GM23338 (cell line): ENCODE data around the gene FNDC3B. TPM values are rescaled to one million over a fixed set of nuclear protein-coding genes. Genes with fewer than 3 reads are reported as not detected.

ENCODE experiments used
- ATAC-seq: fragments of 200-7000 bp; cut with Tn5 transposase; 3 replicates; pipeline ENCODE4 v1.9.1; 2020
- DNase-seq: peaks from one replicate; pipeline ENCODE4 v3.0.0-alpha.2; 2015; ENCODE audit warnings: low spot score
- H2AFZ ChIP-seq: fragments of 200-600 bp; sonication (generic); 2 replicates; pipeline ENCODE4 v1.8.0; 2016; ENCODE audit warnings: antibody characterized with exemption, mild to moderate bottlenecking, moderate library complexity
- H3F3A ChIP-seq: fragments of 200-600 bp; sonication (generic); replicated peaks from 2 replicates; pipeline ENCODE4 v1.8.0; 2017; ENCODE audit warnings: antibody characterized with exemption, mixed run types, low read depth
- H3K27ac ChIP-seq: fragments of 200-600 bp; sonication (generic); 2 replicates; pipeline ENCODE4 v1.6.1; 2016; ENCODE audit warnings: low read depth
- H3K27me3 ChIP-seq: fragments of 200-600 bp; sonication (generic); 2 replicates; pipeline ENCODE4 v1.8.0; 2016; ENCODE audit warnings: mild to moderate bottlenecking, mixed run types, moderate library complexity; ENCODE audit not compliant: insufficient read depth
- H3K36me3 ChIP-seq: fragments of 200-600 bp; sonication (generic); 2 replicates; pipeline ENCODE4 v1.8.0; 2016; ENCODE audit warnings: mild to moderate bottlenecking; ENCODE audit not compliant: insufficient read depth
- H3K4me1 ChIP-seq: fragments of 200-600 bp; sonication (generic); 2 replicates; pipeline ENCODE4 v1.8.0; 2016; ENCODE audit warnings: mild to moderate bottlenecking, moderate library complexity; ENCODE audit not compliant: insufficient read depth
- H3K4me2 ChIP-seq: fragments of 200-600 bp; sonication (generic); 2 replicates; pipeline ENCODE4 v1.7.1; 2017; ENCODE audit warnings: mixed run types
- H3K4me3 ChIP-seq: fragments of 200-600 bp; sonication (generic); 2 replicates; pipeline ENCODE4 v1.6.1; 2016; ENCODE audit warnings: mixed run types
- H3K79me2 ChIP-seq: fragments of 200-600 bp; sonication (generic); replicated peaks from 2 replicates; pipeline ENCODE4 v1.8.0; 2017; ENCODE audit warnings: mild to moderate bottlenecking; ENCODE audit not compliant: insufficient read depth
- H3K9me2 ChIP-seq: fragments of 200-600 bp; sonication (generic); 2 replicates; pipeline ENCODE4 v1.8.0; 2017; ENCODE audit not compliant: insufficient read depth
- H4K20me1 ChIP-seq: fragments of 200-600 bp; sonication (generic); replicated peaks from 2 replicates; pipeline ENCODE4 v1.8.0; 2017; ENCODE audit warnings: mild to moderate bottlenecking; ENCODE audit not compliant: insufficient read depth
- H3K27ac Mint-ChIP-seq: 2 replicates; pipeline ENCODE4 v1.8.0; 2020; ENCODE audit warnings: inconsistent platforms, mild to moderate bottlenecking, moderate library complexity, mixed read lengths
- H3K27me3 Mint-ChIP-seq: 3 replicates; pipeline ENCODE4 v1.8.0; 2022; ENCODE audit warnings: low read depth, mild to moderate bottlenecking, moderate library complexity, mixed read lengths, inconsistent platforms; ENCODE audit not compliant: insufficient read depth, poor library complexity
- H3K36me3 Mint-ChIP-seq: 3 replicates; pipeline ENCODE4 v1.8.0; 2021; ENCODE audit warnings: low read depth, mild to moderate bottlenecking, inconsistent platforms, moderate library complexity, mixed read lengths
- H3K4me1 Mint-ChIP-seq: 3 replicates; pipeline ENCODE4 v1.8.0; 2020; ENCODE audit warnings: mild to moderate bottlenecking, inconsistent platforms, mixed read lengths
- H3K4me3 Mint-ChIP-seq: 3 replicates; pipeline ENCODE4 v1.8.0; 2021; ENCODE audit warnings: moderate library complexity, mild to moderate bottlenecking, inconsistent platforms, mixed read lengths
- H3K9me3 Mint-ChIP-seq: 3 replicates; pipeline ENCODE4 v1.8.0; 2020; ENCODE audit warnings: moderate library complexity, mild to moderate bottlenecking, inconsistent platforms, mixed read lengths
- CREB1 ChIP-seq: fragments of 250-450 bp; sonication (Bioruptor Pico); IDR thresholded peaks from 2 replicates; pipeline ENCODE4 v1.5.0; 2020; ENCODE audit warnings: low read depth, mild to moderate bottlenecking, moderate library complexity
- CTCF ChIP-seq, 2 experiments: fragments of 200-600 bp in 1 of 2; sonication (generic) in 1 of 2; conservative IDR thresholded peaks; 2 replicates each; pipeline versions ENCODE4 v1.5.1 to v1.6.1; 2016 to 2017; ENCODE audit warnings: antibody characterized with exemption in 2 of 2, low read depth in 2 of 2, mild to moderate bottlenecking in 2 of 2, moderate library complexity in 1 of 2
- EZH2 ChIP-seq: fragments of 200-600 bp; sonication (generic); IDR thresholded peaks from one replicate; pipeline ENCODE4 v1.8.0; 2017; ENCODE audit warnings: antibody characterized with exemption, mild to moderate bottlenecking, low read depth; ENCODE audit not compliant: unreplicated experiment
- EZH2phosphoT487 ChIP-seq: fragments of 200-600 bp; sonication (generic); IDR thresholded peaks from one replicate; pipeline ENCODE4 v1.8.1; 2018; ENCODE audit warnings: antibody characterized with exemption; ENCODE audit not compliant: unreplicated experiment
- JUNB ChIP-seq: IDR thresholded peaks from one replicate; pipeline ENCODE4 v1.6.1; 2016; ENCODE audit warnings: antibody characterized with exemption; ENCODE audit not compliant: unreplicated experiment
- NANOG ChIP-seq: IDR thresholded peaks from 2 replicates; pipeline ENCODE4 v1.6.1; 2016; ENCODE audit warnings: antibody characterized with exemption, borderline replicate concordance
- POLR2AphosphoS5 ChIP-seq: IDR thresholded peaks from 2 replicates; pipeline ENCODE4 v1.6.1; 2016; ENCODE audit warnings: antibody characterized with exemption, low read depth
- REST ChIP-seq: IDR thresholded peaks from one replicate; pipeline ENCODE4 v1.6.1; 2018; ENCODE audit warnings: antibody characterized with exemption; ENCODE audit not compliant: unreplicated experiment
- STAT1 ChIP-seq: IDR thresholded peaks from one replicate; pipeline ENCODE4 v1.6.1; 2016; ENCODE audit warnings: antibody characterized with exemption; ENCODE audit not compliant: unreplicated experiment
- ZNF114 ChIP-seq: fragments of 250-450 bp; sonication (Bioruptor Pico); IDR thresholded peaks from 2 replicates; pipeline ENCODE4 v1.5.0; 2020; ENCODE audit warnings: mild to moderate bottlenecking, moderate library complexity
- ZNF331 ChIP-seq: fragments of 250-450 bp; sonication (Bioruptor Pico); IDR thresholded peaks from 2 replicates; pipeline ENCODE4 v1.5.0; 2020; ENCODE audit warnings: low read depth, mild to moderate bottlenecking, moderate library complexity
- polyA plus RNA-seq: library from polyadenylated mRNA; unstranded; fragments of >200 nt; fragmentation: Nextera tagmentation; extraction: Ambion mirVana; gene quantifications from 2 replicates; pipeline ENCODE4 v1.2.1, GENCODE V29; 2016
- total RNA-seq: library from RNA; depleted of rRNA; stranded (reverse); fragments of >200 nt; shearing (Covaris generic); gene quantifications from 2 replicates; pipeline ENCODE4 v1.2.3, GENCODE V29; 2014
- TF ChIP-seq, protein P1 (sequence below): fragments of 250-450 bp; sonication (Bioruptor Pico); IDR thresholded peaks from 2 replicates; pipeline ENCODE4 v1.5.0; 2020; ENCODE audit warnings: mild to moderate bottlenecking, moderate library complexity
- TF ChIP-seq, protein P2 (sequence below): IDR thresholded peaks from 2 replicates; pipeline ENCODE4 v1.6.1; 2016; ENCODE audit warnings: antibody characterized with exemption

FNDC3B gene
- total and polyA plus RNA-seq, 2 experiments from 2014 or later: 19.1 to 55.4 TPM

DNA sequence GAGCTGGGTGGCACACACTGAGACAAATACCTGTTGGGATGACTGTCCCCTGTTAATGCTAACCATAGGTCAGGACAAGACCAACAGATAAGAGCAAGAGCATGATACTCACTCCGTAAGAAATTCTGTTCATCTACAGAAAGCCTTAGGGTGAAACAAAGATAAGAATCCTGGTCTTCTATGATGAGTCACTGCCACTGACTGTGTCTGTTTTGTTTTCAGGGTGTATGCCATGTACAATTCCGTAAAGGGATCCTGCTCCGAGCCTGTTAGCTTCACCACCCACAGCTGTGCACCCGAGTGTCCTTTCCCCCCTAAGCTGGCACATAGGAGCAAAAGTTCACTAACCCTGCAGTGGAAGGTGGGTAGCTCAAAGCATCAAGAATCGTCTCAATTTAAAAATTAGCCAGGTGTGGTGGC, 267.8 kb downstream of the FNDC3B start:
- no peak overlapping the region for H3K4me3 ChIP-seq
- peaks cover 32% of the 10 kb centered on the region for H3K36me3 Mint-ChIP-seq
- no peaks in the 10 kb centered on the region for H3K27me3 ChIP-seq
- ATAC-seq: no peak
- H3K4me1 ChIP-seq: peaks cover 15% of the 10 kb centered on the region; the same call in 1 of the 2 replicates
- no peaks in the 10 kb centered on the region for H3F3A ChIP-seq
- no peaks in the 10 kb centered on the region for H3K9me2 ChIP-seq
- TF ChIP-seq, protein P1, sequence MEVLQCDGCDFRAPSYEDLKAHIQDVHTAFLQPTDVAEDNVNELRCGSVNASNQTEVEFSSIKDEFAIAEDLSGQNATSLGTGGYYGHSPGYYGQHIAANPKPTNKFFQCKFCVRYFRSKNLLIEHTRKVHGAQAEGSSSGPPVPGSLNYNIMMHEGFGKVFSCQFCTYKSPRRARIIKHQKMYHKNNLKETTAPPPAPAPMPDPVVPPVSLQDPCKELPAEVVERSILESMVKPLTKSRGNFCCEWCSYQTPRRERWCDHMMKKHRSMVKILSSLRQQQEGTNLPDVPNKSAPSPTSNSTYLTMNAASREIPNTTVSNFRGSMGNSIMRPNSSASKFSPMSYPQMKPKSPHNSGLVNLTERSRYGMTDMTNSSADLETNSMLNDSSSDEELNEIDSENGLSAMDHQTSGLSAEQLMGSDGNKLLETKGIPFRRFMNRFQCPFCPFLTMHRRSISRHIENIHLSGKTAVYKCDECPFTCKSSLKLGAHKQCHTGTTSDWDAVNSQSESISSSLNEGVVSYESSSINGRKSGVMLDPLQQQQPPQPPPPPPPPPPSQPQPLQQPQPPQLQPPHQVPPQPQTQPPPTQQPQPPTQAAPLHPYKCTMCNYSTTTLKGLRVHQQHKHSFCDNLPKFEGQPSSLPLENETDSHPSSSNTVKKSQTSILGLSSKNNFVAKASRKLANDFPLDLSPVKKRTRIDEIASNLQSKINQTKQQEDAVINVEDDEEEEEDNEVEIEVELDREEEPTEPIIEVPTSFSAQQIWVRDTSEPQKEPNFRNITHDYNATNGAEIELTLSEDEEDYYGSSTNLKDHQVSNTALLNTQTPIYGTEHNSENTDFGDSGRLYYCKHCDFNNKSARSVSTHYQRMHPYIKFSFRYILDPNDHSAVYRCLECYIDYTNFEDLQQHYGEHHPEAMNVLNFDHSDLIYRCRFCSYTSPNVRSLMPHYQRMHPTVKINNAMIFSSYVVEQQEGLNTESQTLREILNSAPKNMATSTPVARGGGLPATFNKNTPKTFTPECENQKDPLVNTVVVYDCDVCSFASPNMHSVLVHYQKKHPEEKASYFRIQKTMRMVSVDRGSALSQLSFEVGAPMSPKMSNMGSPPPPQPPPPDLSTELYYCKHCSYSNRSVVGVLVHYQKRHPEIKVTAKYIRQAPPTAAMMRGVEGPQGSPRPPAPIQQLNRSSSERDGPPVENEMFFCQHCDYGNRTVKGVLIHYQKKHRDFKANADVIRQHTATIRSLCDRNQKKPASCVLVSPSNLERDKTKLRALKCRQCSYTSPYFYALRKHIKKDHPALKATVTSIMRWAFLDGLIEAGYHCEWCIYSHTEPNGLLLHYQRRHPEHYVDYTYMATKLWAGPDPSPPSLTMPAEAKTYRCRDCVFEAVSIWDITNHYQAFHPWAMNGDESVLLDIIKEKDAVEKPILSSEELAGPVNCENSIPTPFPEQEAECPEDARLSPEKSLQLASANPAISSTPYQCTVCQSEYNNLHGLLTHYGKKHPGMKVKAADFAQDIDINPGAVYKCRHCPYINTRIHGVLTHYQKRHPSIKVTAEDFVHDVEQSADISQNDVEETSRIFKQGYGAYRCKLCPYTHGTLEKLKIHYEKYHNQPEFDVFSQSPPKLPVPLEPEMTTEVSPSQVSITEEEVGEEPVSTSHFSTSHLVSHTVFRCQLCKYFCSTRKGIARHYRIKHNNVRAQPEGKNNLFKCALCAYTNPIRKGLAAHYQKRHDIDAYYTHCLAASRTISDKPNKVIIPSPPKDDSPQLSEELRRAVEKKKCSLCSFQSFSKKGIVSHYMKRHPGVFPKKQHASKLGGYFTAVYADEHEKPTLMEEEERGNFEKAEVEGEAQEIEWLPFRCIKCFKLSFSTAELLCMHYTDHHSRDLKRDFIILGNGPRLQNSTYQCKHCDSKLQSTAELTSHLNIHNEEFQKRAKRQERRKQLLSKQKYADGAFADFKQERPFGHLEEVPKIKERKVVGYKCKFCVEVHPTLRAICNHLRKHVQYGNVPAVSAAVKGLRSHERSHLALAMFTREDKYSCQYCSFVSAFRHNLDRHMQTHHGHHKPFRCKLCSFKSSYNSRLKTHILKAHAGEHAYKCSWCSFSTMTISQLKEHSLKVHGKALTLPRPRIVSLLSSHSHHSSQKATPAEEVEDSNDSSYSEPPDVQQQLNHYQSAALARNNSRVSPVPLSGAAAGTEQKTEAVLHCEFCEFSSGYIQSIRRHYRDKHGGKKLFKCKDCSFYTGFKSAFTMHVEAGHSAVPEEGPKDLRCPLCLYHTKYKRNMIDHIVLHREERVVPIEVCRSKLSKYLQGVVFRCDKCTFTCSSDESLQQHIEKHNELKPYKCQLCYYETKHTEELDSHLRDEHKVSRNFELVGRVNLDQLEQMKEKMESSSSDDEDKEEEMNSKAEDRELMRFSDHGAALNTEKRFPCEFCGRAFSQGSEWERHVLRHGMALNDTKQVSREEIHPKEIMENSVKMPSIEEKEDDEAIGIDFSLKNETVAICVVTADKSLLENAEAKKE (CRISPR knock-in tag): no peak
- TF ChIP-seq ZNF331 (CRISPR knock-in tag) (no peak), NANOG (no peak), EZH2phosphoT487 (no peak), ZNF114 (CRISPR knock-in tag) (no peak), STAT1 (no peak), EZH2 (no peak), JUNB (no peak), POLR2AphosphoS5 (no peak), REST (no peak), CREB1 (CRISPR knock-in tag) (no peak), CTCF (conservative IDR thresholded peaks at IDR 0.05; ENCODE audit: low read depth in 2 of 2) (no peak)
- TF ChIP-seq, protein P2, sequence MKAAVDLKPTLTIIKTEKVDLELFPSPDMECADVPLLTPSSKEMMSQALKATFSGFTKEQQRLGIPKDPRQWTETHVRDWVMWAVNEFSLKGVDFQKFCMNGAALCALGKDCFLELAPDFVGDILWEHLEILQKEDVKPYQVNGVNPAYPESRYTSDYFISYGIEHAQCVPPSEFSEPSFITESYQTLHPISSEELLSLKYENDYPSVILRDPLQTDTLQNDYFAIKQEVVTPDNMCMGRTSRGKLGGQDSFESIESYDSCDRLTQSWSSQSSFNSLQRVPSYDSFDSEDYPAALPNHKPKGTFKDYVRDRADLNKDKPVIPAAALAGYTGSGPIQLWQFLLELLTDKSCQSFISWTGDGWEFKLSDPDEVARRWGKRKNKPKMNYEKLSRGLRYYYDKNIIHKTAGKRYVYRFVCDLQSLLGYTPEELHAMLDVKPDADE: no peak
- H3K27me3 Mint-ChIP-seq: peaks cover 3% of the 10 kb centered on the region
- peaks cover 18% of the 10 kb centered on the region for H3K4me1 Mint-ChIP-seq
- H3K4me2 ChIP-seq: no peak overlapping the region
- no peak overlapping the region for H3K4me3 Mint-ChIP-seq
- no peaks in the 10 kb centered on the region for H3K9me3 Mint-ChIP-seq
- no peaks in the 10 kb centered on the region for H4K20me1 ChIP-seq
- no peak overlapping the region for H3K27ac ChIP-seq
- H3K79me2 ChIP-seq: no peaks in the 10 kb centered on the region
- peaks cover 14% of the 10 kb centered on the region; the same call in 1 of the 2 replicates for H3K36me3 ChIP-seq
- H3K27ac Mint-ChIP-seq: no peak overlapping the region; the same call in 1 of the 2 replicates
- no peak for DNase-seq
- no peak overlapping the region for H2AFZ ChIP-seq
